MCF 10A (cell line): Measurements from ENCODE around the gene RFTN2. TPM values are rescaled to one million over a fixed set of nuclear protein-coding genes. Genes with fewer than 3 reads are reported as not detected.

ENCODE experiments used
- BruUV-seq: library from RNA; stranded (reverse); fragments of 400-500 nt; replicated peaks from 2 replicates; lab custom pipeline; 2021; lab: Mats Ljungman, UMichigan
- CTCF ChIA-PET: fragments of 300-600 bp; sonication (Branson Sonifier 250); formaldehyde crosslinking; extraction: SDS; loops from one replicate; lab custom pipeline; 2021; ENCODE audit warnings: antibody characterized with exemption, inconsistent platforms; lab: Yijun Ruan, JAX
- POLR2A ChIA-PET: fragments of 300-600, 350-650 bp; sonication (Branson Sonifier 250); formaldehyde crosslinking; extraction: SDS; loops from one replicate; lab custom pipeline; 2020; ENCODE audit warnings: antibody characterized with exemption, inconsistent platforms; lab: Yijun Ruan, JAX
- DNase-seq: peaks from one replicate; pipeline ENCODE4 v3.0.0-alpha.2; 2018; ENCODE audit not compliant: unreplicated experiment
- H3K27ac Mint-ChIP-seq: one replicate; pipeline ENCODE4 v1.8.0; 2022; ENCODE audit warnings: mild to moderate bottlenecking, low read depth, mixed read lengths; ENCODE audit not compliant: unreplicated experiment
- H3K27me3 Mint-ChIP-seq: one replicate; pipeline ENCODE4 v1.8.0; 2022; ENCODE audit warnings: mixed read lengths; ENCODE audit not compliant: insufficient read depth, unreplicated experiment
- H3K36me3 Mint-ChIP-seq: one replicate; pipeline ENCODE4 v1.8.0; 2022; ENCODE audit warnings: mild to moderate bottlenecking, moderate library complexity, mixed read lengths; ENCODE audit not compliant: insufficient read depth, unreplicated experiment
- H3K4me1 Mint-ChIP-seq: one replicate; pipeline ENCODE4 v1.8.0; 2022; ENCODE audit warnings: mixed read lengths; ENCODE audit not compliant: insufficient read depth, unreplicated experiment
- H3K4me3 Mint-ChIP-seq: one replicate; pipeline ENCODE4 v1.8.0; 2022; ENCODE audit warnings: mild to moderate bottlenecking, moderate library complexity, mixed read lengths; ENCODE audit not compliant: unreplicated experiment
- H3K9me3 Mint-ChIP-seq: one replicate; pipeline ENCODE4 v1.8.0; 2022; ENCODE audit warnings: mixed read lengths; ENCODE audit not compliant: unreplicated experiment
- CTCF ChIP-seq: fragments of 200-600 bp; IDR thresholded peaks from one replicate; pipeline ENCODE4 v1.8.0; 2022; ENCODE audit warnings: antibody characterized with exemption, mild to moderate bottlenecking; ENCODE audit not compliant: unreplicated experiment
- intact Hi-C: fragments of 100-400 bp; cut with micrococcal nuclease; formaldehyde crosslinking; loops from 2 replicates; pipeline ENCODE4 v1.14.1; 2022
- total RNA-seq: library from RNA; stranded (reverse); gene quantifications from 2 replicates; pipeline ENCODE4 v1.2.3, GENCODE V29; 2022

RFTN2 gene
- total RNA-seq, 1 experiment from 2014 or later, result not detected

GRCh38 chr2:197669077-197669476, 6.3 kb downstream of the RFTN2 start:
- no peak for DNase-seq
- H3K4me3 Mint-ChIP-seq, result no peak overlapping the region
- CTCF ChIA-PET, result no interaction called here
- POLR2A ChIA-PET, result no interaction called here
- intact Hi-C loops, result no loop called here
- no TSS peak for BruUV-seq
- H3K27ac Mint-ChIP-seq, result no peak overlapping the region
- H3K4me1 Mint-ChIP-seq, result no peaks in the 10 kb centered on the region
- H3K27me3 Mint-ChIP-seq, result peaks cover 11% of the 10 kb centered on the region
- no peak for TF ChIP-seq CTCF
- H3K9me3 Mint-ChIP-seq, result peaks cover 14% of the 10 kb centered on the region
- H3K36me3 Mint-ChIP-seq, result no peaks in the 10 kb centered on the region

GRCh38 chr2:197668296-197668695, 7.1 kb downstream of the RFTN2 start:
- intact Hi-C loops, result no loop called here
- BruUV-seq, result no TSS peak
- Mint-ChIP-seq H3K4me1 (no peaks in the 10 kb centered on the region), H3K36me3 (no peaks in the 10 kb centered on the region), H3K27me3 (peaks cover 7% of the 10 kb centered on the region), H3K4me3 (no peak overlapping the region), H3K27ac (no peak overlapping the region), H3K9me3 (peaks cover 14% of the 10 kb centered on the region)
- CTCF ChIA-PET, result no interaction called here
- no peak for TF ChIP-seq CTCF
- DNase-seq, result no peak
- POLR2A ChIA-PET, result no interaction called here

- Mint-ChIP-seq H3K4me3 (no peak overlapping the region), H3K36me3 (no peaks in the 10 kb centered on the region), H3K27ac (no peak overlapping the region), H3K4me1 (no peaks in the 10 kb centered on the region), H3K9me3 (peaks cover 14% of the 10 kb centered on the region), H3K27me3 (no peaks in the 10 kb centered on the region)
- ChIA-PET POLR2A (interaction anchor here (0.6 kb wide), 1 partner anchor 1794 kb away, joined by 4 read pairs; no protein-coding TSS in a partner anchor), CTCF (no interaction called here)
- intact Hi-C loops, result no loop called here
- DNase-seq, result no peak
- no peak for TF ChIP-seq CTCF
- BruUV-seq, result no TSS peak
Observed at GRCh38 chr2:197666277-197666676, 9.1 kb downstream of the RFTN2 start.

GRCh38 chr2:197661626-197662025, 13.8 kb downstream of the RFTN2 start:
- no peaks in the 10 kb centered on the region for H3K36me3 Mint-ChIP-seq
- CTCF ChIA-PET, result interaction anchor here (0.6 kb wide), 1 partner anchor 158 kb away, joined by 3 read pairs; no protein-coding TSS in a partner anchor
- POLR2A ChIA-PET, result no interaction called here

More at GRCh38 chr2:197661626-197662025, 13.8 kb downstream of the RFTN2 start:
- BruUV-seq, result no TSS peak
- TF ChIP-seq CTCF, result no peak
- no peak overlapping the region for H3K27ac Mint-ChIP-seq
- no peaks in the 10 kb centered on the region for H3K27me3 Mint-ChIP-seq
- intact Hi-C loops, result no loop called here
- H3K4me3 Mint-ChIP-seq, result no peak overlapping the region
- H3K4me1 Mint-ChIP-seq, result no peaks in the 10 kb centered on the region
- peaks cover 7% of the 10 kb centered on the region for H3K9me3 Mint-ChIP-seq
- no peak for DNase-seq
